WTC11 (cell line): ENCODE measurements around the gene AOX1. TPM values are rescaled to one million over a fixed set of nuclear protein-coding genes. Genes with fewer than 3 reads are reported as not detected.
A peak's percentile ranks its signal among the peaks of the same experiment; 100 is the strongest.

Source experiments
- ATAC-seq: fragments of 200-7000 bp; cut with Tn5 transposase; 2 replicates; pipeline ENCODE4 v1.10.0; 2021; ENCODE audit warnings: mild to moderate bottlenecking, moderate library complexity
- CTCF ChIA-PET: fragments of 300-600 bp; sonication (Branson Sonifier 250); formaldehyde crosslinking; loops from one replicate; lab custom pipeline; 2021; ENCODE audit warnings: antibody characterized with exemption; lab: Charles Lee
- POLR2A ChIA-PET: fragments of 350-600 bp; sonication (Branson Sonifier 250); formaldehyde crosslinking; loops from one replicate; lab custom pipeline; 2021; ENCODE audit warnings: antibody characterized with exemption; lab: Charles Lee
- DNase-seq: peaks from one replicate; pipeline ENCODE4 v3.0.0; 2021; ENCODE audit warnings: low spot score
- H3K27ac Mint-ChIP-seq: 2 replicates; pipeline ENCODE4 v1.8.0; 2021; ENCODE audit warnings: mixed read lengths
- H3K27me3 Mint-ChIP-seq: 2 replicates; pipeline ENCODE4 v1.8.0; 2021; ENCODE audit warnings: low read depth, mild to moderate bottlenecking, moderate library complexity, mixed read lengths
- H3K36me3 Mint-ChIP-seq: 2 replicates; pipeline ENCODE4 v1.8.0; 2021; ENCODE audit warnings: mixed read lengths
- H3K4me1 Mint-ChIP-seq: 2 replicates; pipeline ENCODE4 v1.8.0; 2022; ENCODE audit warnings: mixed read lengths
- H3K4me3 Mint-ChIP-seq: 2 replicates; pipeline ENCODE4 v1.8.0; 2021; ENCODE audit warnings: mild to moderate bottlenecking, moderate library complexity, mixed read lengths
- H3K9me3 Mint-ChIP-seq: 2 replicates; pipeline ENCODE4 v1.8.0; 2021; ENCODE audit warnings: mixed read lengths
- AR ChIP-seq: fragments of 250-450 bp; sonication (Bioruptor Pico); IDR thresholded peaks from 2 replicates; pipeline ENCODE4 v1.9.0; 2021; ENCODE audit warnings: mild to moderate bottlenecking
- FOXK1 ChIP-seq: sonication (generic); formaldehyde crosslinking; IDR thresholded peaks from 2 replicates; pipeline ENCODE4 v1.8.0; 2022; ENCODE audit warnings: mild to moderate bottlenecking, moderate library complexity, missing genetic modification reagents
- GTF2I ChIP-seq: fragments of 250-450 bp; sonication (Bioruptor Pico); conservative IDR thresholded peaks from 2 replicates; pipeline ENCODE4 v1.4.0; 2021; ENCODE audit warnings: mild to moderate bottlenecking
- NR2C2 ChIP-seq: sonication (generic); formaldehyde crosslinking; IDR thresholded peaks from 2 replicates; pipeline ENCODE4 v1.8.0; 2022; ENCODE audit warnings: mild to moderate bottlenecking, missing genetic modification reagents
- OVOL2 ChIP-seq: fragments of 250-450 bp; sonication (Bioruptor Pico); IDR thresholded peaks from 2 replicates; pipeline ENCODE4 v1.9.0; 2021; ENCODE audit warnings: mild to moderate bottlenecking, borderline replicate concordance
- SMAD4 ChIP-seq: sonication (generic); formaldehyde crosslinking; IDR thresholded peaks from 2 replicates; pipeline ENCODE4 v1.8.0; 2022; ENCODE audit warnings: mild to moderate bottlenecking, missing genetic modification reagents
- SP1 ChIP-seq: sonication (generic); formaldehyde crosslinking; conservative IDR thresholded peaks from 2 replicates; pipeline ENCODE4 v1.8.1; 2022; ENCODE audit warnings: missing genetic modification reagents
- TEAD1 ChIP-seq: sonication (generic); formaldehyde crosslinking; IDR thresholded peaks from 2 replicates; pipeline ENCODE4 v1.8.0; 2022; ENCODE audit warnings: mild to moderate bottlenecking, missing genetic modification reagents
- TEAD4 ChIP-seq: sonication (generic); formaldehyde crosslinking; IDR thresholded peaks from 2 replicates; pipeline ENCODE4 v1.8.0; 2022; ENCODE audit warnings: mild to moderate bottlenecking, missing genetic modification reagents
- ZNF121 ChIP-seq: sonication (generic); formaldehyde crosslinking; IDR thresholded peaks from 2 replicates; pipeline ENCODE4 v1.8.0; 2023; ENCODE audit warnings: missing genetic modification reagents
- ZNF232 ChIP-seq: sonication (generic); formaldehyde crosslinking; IDR thresholded peaks from 2 replicates; pipeline ENCODE4 v1.8.0; 2022; ENCODE audit warnings: mild to moderate bottlenecking, missing genetic modification reagents
- ZNF425 ChIP-seq: fragments of 250-450 bp; sonication (Bioruptor Pico); conservative IDR thresholded peaks from 2 replicates; pipeline ENCODE4 v1.9.0; 2021; ENCODE audit warnings: mild to moderate bottlenecking
- total RNA-seq: library from RNA; stranded (reverse); gene quantifications from 3 replicates; pipeline ENCODE4 v1.2.3, GENCODE V29; 2021
- TF ChIP-seq, protein P1 (sequence below): fragments of 200-600 bp; IDR thresholded peaks from 2 replicates; pipeline ENCODE4 v1.8.0; 2022; ENCODE audit warnings: antibody characterized with exemption
- TF ChIP-seq, protein P2 (sequence below): sonication (generic); formaldehyde crosslinking; IDR thresholded peaks from 2 replicates; pipeline ENCODE4 v1.8.0; 2022; ENCODE audit warnings: mild to moderate bottlenecking, missing genetic modification reagents
- TF ChIP-seq, protein P3 (sequence below): sonication (generic); formaldehyde crosslinking; IDR thresholded peaks from 2 replicates; pipeline ENCODE4 v1.8.0; 2022; ENCODE audit warnings: mild to moderate bottlenecking, missing genetic modification reagents
- TF ChIP-seq, protein P4 (sequence below): sonication (generic); formaldehyde crosslinking; IDR thresholded peaks from 2 replicates; pipeline ENCODE4 v1.8.0; 2023; ENCODE audit warnings: mild to moderate bottlenecking, missing genetic modification reagents

AOX1 gene
- total RNA-seq, 1 experiment from 2014 or later: 4.8 TPM

DNA sequence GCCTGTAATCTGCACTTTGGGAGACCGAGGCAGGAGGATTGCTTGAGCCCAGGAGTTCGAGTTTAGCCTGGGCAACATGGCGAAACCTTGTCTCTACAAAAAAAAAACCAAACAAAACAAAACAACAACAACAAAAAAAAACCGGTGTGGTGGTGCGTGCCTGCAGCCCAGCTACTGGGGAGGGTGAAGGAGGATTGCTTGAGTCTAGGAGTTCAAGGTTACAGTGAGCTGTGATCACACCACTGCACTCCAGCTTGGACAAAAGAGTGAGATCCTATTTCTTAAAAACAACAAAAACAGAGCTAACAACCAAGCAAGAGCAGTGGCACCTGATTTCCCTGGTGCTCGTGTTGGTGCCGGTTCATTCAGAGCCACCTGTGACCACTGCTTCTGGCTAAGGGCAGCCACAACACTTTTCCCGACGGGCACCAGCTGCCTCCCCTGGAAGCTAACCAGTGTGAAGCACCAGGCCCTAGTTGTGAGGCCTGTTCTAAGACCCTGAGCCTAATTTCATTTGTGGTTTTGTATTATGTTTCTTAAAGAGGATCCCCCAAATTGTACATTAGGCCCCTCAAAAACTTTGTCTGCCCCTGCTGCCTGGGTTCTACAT lies 1.3 kb downstream of the AOX1 start:
- DNase-seq (no peak), ATAC-seq (no peak)
- Mint-ChIP-seq H3K9me3 (no peaks in the 10 kb centered on the region), H3K4me3 (peak overlapping the region; percentile 83), H3K27ac (no peak overlapping the region), H3K36me3 (no peaks in the 10 kb centered on the region), H3K4me1 (peaks cover 10% of the 10 kb centered on the region), H3K27me3 (peaks cover 24% of the 10 kb centered on the region)
- POLR2A ChIA-PET: no interaction called here
- CTCF ChIA-PET: interaction anchor here (0.8 to 3.1 kb wide), 15 partner anchors 31 to 203 kb away, joined by 3 to 38 read pairs (median 6); partner anchors contain the start of gene KCTD18
- no peak for TF ChIP-seq OVOL2 (CRISPR knock-in tag)
- no peak for TF ChIP-seq ZNF121 (CRISPR knock-in tag)
- TF ChIP-seq, protein P1, sequence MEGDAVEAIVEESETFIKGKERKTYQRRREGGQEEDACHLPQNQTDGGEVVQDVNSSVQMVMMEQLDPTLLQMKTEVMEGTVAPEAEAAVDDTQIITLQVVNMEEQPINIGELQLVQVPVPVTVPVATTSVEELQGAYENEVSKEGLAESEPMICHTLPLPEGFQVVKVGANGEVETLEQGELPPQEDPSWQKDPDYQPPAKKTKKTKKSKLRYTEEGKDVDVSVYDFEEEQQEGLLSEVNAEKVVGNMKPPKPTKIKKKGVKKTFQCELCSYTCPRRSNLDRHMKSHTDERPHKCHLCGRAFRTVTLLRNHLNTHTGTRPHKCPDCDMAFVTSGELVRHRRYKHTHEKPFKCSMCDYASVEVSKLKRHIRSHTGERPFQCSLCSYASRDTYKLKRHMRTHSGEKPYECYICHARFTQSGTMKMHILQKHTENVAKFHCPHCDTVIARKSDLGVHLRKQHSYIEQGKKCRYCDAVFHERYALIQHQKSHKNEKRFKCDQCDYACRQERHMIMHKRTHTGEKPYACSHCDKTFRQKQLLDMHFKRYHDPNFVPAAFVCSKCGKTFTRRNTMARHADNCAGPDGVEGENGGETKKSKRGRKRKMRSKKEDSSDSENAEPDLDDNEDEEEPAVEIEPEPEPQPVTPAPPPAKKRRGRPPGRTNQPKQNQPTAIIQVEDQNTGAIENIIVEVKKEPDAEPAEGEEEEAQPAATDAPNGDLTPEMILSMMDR: no peak
- no peak for TF ChIP-seq SMAD4 (CRISPR knock-in tag)
- no peak for TF ChIP-seq NR2C2
- TF ChIP-seq, protein P2, sequence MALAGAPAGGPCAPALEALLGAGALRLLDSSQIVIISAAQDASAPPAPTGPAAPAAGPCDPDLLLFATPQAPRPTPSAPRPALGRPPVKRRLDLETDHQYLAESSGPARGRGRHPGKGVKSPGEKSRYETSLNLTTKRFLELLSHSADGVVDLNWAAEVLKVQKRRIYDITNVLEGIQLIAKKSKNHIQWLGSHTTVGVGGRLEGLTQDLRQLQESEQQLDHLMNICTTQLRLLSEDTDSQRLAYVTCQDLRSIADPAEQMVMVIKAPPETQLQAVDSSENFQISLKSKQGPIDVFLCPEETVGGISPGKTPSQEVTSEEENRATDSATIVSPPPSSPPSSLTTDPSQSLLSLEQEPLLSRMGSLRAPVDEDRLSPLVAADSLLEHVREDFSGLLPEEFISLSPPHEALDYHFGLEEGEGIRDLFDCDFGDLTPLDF: no peak
- TF ChIP-seq, protein P3, sequence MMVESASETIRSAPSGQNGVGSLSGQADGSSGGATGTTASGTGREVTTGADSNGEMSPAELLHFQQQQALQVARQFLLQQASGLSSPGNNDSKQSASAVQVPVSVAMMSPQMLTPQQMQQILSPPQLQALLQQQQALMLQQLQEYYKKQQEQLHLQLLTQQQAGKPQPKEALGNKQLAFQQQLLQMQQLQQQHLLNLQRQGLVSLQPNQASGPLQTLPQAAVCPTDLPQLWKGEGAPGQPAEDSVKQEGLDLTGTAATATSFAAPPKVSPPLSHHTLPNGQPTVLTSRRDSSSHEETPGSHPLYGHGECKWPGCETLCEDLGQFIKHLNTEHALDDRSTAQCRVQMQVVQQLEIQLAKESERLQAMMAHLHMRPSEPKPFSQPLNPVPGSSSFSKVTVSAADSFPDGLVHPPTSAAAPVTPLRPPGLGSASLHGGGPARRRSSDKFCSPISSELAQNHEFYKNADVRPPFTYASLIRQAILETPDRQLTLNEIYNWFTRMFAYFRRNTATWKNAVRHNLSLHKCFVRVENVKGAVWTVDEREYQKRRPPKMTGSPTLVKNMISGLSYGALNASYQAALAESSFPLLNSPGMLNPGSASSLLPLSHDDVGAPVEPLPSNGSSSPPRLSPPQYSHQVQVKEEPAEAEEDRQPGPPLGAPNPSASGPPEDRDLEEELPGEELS (CRISPR knock-in tag): no peak
- TF ChIP-seq SP1 (CRISPR knock-in tag): no peak

- H3K27ac Mint-ChIP-seq: no peak overlapping the region
- no peaks in the 10 kb centered on the region for H3K9me3 Mint-ChIP-seq
- H3K27me3 Mint-ChIP-seq: peaks cover 24% of the 10 kb centered on the region
- H3K4me3 Mint-ChIP-seq: no peak overlapping the region
- ChIA-PET CTCF (interaction anchor here (3.1 kb wide), 1 partner anchor 116 kb away, joined by 38 read pairs; no protein-coding TSS in a partner anchor), POLR2A (no interaction called here)
- DNase-seq (no peak), ATAC-seq (no peak)
- no peaks in the 10 kb centered on the region for H3K36me3 Mint-ChIP-seq
- peaks cover 10% of the 10 kb centered on the region for H3K4me1 Mint-ChIP-seq
- TF ChIP-seq AR: no peak
- no peak for TF ChIP-seq ZNF232
- TF ChIP-seq, protein P4, sequence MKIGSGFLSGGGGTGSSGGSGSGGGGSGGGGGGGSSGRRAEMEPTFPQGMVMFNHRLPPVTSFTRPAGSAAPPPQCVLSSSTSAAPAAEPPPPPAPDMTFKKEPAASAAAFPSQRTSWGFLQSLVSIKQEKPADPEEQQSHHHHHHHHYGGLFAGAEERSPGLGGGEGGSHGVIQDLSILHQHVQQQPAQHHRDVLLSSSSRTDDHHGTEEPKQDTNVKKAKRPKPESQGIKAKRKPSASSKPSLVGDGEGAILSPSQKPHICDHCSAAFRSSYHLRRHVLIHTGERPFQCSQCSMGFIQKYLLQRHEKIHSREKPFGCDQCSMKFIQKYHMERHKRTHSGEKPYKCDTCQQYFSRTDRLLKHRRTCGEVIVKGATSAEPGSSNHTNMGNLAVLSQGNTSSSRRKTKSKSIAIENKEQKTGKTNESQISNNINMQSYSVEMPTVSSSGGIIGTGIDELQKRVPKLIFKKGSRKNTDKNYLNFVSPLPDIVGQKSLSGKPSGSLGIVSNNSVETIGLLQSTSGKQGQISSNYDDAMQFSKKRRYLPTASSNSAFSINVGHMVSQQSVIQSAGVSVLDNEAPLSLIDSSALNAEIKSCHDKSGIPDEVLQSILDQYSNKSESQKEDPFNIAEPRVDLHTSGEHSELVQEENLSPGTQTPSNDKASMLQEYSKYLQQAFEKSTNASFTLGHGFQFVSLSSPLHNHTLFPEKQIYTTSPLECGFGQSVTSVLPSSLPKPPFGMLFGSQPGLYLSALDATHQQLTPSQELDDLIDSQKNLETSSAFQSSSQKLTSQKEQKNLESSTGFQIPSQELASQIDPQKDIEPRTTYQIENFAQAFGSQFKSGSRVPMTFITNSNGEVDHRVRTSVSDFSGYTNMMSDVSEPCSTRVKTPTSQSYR (CRISPR knock-in tag): no peak
- no peak for TF ChIP-seq ZNF425 (CRISPR knock-in tag)
- no peak for TF ChIP-seq GTF2I
- TF ChIP-seq TEAD4: no peak
- TF ChIP-seq TEAD1 (CRISPR knock-in tag): no peak
- no peak for TF ChIP-seq FOXK1 (CRISPR knock-in tag)
- TF ChIP-seq, protein P3 (CRISPR knock-in tag): no peak
These were observed 2.4 kb downstream of the AOX1 start for GRCh38 chr2:200588076-200588678.
